Stimulated activated CD4-positive, alpha-beta T cell treated with anti-CD3 and anti-CD28 coated beads, TNF-alpha, amount 100 ng/mL, for 4 hours (primary cell): ENCODE results near the gene AIG1.
"Not testable (repeated sequence)": the region's sequence is repeated elsewhere in the genome, so short reads cannot be mapped to it uniquely, and the experiment has no call there.

Experiments
- DNase-seq, 3 experiments: peaks; one replicate each; pipeline ENCODE4 v3.0.0-alpha.2; 2020; ENCODE audit warnings: low read depth in 3 of 3

AIG1 gene

DNA sequence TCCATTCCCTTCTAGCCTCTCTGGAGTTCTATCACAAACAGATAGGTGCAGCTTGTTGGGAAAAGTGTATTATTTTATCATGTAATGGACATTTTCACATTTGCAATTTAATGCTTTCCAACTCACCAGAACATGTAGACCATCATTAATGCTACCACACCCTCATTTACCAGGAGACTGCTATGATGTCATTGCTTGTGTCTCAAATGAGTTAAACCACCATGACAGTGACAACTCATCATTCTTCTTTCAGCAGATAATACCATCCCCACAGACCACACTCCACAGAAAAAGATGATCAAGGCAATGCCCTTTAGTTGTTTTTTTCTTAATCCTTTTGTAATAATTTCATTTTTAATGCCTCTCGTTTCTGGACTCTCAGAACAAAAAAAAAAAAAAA, 168.7 kb downstream of the AIG1 start:
- DNase-seq = no peak

DNA sequence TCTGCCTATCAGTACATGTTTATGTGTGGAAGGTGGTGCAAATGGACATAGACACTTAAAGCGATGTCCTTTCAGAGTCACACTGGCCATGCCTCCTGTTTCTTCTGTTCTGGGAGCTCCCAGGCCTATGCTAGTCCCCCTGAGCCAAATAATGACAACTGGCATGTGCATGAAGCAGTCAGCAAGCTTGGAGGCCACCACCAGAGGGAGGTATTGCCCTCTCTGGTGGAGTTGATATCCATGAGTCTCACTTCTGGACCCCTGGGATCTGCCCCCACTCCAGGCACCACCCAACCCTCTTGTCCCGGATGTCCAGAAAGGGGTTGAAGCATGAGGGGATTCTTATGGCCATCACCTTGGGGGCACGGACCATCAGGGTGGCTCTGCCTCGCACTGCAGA, 172.2 kb downstream of the AIG1 start:
- DNase-seq = no peak

DNA sequence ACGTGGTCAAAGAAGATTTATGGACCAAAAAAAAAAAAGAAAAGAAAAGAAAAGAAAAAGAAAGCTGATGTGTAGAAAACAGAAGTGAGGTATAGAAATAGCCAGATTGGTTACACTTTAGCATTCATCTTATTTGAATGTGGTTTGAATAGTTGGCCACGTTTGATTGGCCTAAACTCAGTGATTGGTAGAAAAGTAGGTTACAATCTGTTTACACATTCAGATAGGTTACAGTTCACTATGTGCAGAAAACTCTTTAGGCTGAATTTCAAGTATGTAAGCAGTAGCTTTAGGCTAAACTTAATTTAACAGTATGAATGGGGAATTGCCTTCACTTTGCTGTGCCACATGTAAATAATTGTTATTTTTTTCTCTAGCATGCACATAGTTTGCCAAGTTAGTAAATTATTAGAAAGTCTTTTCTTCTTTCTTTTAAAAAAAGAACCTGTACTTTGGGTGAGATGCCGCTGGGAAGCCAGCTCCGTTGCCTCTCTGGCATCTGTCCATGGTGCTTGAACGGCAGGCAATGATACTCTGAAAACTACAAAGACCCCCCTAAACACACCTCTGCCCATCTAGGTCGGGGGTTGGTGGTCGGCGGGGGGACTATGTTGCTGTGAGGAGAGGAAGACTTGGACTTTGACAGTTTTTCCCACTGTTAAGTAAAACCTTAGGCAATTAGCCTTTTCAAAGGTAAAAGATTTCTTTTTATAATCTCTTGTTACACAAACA, 173.0 kb downstream of the AIG1 start:
- no peak for DNase-seq

DNA sequence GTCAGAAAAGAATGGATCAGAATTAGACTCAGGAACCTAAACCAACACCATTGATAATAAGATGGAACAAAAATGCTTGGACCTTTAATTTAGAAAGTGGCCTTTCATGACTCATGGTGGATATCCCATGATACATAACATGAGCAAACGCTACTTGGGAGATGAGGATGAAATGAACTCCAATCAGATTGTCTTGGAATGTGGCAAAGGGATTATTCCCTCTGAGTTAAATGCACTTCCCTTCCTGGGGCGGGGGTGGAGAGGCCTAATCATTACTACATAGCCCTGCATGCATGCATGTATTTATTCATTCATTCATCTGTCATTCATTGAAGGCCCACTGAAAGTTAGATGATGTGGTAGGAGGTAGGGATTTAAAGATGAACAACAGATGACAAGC, 174.0 kb downstream of the AIG1 start:
- DNase-seq = no peak

DNA sequence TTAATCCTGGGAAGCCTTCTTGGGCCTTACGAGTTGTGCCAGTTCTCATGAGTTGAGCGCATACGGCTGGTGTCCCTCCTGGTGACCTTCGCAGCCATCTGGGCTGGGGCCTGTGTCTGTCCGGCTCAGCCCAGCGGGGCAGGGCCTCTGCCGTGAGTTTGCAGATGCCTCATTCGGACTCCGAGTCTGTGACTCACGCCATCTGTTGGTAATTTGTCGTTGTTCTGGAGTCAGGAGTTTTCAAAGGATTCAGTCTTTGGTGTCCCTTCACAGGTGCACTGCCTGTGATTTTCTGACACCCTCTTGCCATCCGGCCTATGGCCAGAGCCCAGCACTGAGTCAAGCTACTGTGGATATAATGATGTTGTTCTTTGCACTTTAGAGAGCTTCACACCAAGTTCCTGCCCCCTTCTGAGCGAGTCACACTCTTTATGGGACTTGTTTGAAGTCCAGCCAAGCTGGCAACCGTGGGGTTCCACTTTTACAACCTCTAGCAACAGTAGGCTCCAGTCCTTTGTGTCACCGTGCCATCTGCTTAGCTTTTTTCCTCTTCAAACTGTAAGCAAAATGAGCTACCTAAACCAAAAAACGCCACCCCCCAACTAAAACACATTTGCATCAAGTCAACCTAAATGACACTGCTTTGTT, 175.6 kb downstream of the AIG1 start:
- DNase-seq = no peak

DNA sequence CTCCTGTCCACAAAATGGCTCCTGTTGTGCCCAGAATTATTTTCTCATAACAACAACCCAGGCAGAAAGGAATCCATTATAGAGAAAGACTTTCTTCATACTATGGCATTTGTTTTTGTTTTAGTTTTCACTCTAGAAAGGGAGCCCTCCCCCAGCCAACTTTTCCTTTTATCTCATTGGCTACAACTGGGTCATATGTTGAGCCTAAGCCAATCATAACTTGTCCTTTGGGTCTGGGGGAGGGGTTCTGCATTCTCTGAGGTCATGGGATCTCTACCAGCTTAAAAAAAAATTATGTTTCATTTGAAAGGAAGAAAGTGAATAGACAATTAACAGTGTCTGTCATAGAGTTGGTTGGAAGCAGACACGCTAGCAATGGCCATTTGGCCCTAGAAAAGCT, 177.6 kb downstream of the AIG1 start:
- DNase-seq = no peak

DNA sequence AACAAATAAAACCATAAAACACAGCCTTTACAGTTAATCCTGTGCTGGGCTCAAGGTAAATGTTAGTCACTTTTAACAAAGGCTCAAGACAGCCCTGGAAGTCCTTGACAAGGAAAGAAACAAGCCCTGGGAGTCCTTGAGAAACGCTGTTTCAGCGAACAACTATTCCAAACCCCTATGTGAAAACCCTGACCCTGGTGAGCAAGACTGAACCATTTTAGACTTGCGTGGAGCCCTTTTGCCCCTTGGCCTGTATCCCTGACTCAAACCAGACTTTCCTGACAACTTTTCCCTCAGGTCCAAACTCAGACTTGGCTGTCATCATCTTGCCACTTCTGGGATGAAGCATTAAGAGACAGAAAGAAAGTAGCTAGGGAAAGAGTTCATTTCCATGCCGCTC, 180.4 kb downstream of the AIG1 start:
- no peak for DNase-seq

DNA sequence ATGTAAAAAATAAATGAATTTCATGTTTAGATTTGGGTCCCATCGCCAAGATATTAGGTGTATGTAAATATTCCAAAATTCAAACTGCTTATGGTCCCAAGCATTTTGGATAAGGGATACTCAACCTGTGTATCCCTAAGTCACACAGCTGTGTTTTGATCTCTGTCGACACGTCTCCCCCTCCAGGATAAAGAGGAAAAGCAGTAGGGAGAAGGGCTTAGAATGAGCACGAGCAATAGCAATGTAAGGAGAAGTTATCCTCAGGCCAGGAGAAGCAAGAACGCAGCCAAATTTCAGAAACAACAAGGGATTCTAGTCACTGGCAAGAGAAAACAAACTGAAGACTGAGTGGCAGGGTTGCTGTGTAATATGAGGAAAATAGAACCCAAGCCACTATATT, 181.2 kb downstream of the AIG1 start:
- no peak for DNase-seq

DNA sequence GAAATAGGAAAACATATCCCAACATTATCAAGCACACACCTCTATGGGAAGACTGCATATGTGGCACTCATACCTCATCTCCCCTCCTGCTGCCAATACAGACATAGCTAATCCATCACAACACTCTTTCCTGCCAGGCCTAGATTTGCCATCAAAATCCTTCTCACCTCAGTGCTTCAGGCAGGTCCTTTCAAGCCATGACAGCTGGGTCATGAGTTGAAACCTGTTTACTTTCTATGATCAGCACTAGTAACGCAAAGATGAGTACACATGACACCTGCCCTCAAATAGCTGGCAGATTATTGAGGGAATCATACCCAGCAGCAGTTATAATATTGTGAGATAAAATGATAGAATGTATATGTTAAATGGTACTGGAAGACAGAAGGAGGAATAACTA, 183.1 kb downstream of the AIG1 start:
- no peak for DNase-seq

DNA sequence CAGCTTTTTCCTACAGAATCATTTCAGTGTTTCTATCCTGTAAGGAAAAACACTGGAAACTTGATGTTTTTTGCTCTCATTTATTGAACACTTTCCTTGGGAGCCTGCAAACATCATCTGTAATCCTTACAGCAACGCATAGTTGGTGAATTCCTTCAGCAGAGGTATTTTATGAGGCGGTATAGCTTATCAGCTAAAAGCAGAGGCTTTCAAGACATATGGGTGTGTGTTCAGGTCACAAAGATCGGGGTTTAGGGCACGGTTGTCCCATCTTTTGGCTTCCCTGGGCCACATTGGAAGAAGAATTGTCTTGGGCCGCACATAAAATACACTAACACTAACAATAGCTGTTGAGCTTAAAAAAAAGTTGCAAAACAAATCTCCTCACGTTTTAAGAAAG, 185.0 kb downstream of the AIG1 start:
- DNase-seq = no peak

DNA sequence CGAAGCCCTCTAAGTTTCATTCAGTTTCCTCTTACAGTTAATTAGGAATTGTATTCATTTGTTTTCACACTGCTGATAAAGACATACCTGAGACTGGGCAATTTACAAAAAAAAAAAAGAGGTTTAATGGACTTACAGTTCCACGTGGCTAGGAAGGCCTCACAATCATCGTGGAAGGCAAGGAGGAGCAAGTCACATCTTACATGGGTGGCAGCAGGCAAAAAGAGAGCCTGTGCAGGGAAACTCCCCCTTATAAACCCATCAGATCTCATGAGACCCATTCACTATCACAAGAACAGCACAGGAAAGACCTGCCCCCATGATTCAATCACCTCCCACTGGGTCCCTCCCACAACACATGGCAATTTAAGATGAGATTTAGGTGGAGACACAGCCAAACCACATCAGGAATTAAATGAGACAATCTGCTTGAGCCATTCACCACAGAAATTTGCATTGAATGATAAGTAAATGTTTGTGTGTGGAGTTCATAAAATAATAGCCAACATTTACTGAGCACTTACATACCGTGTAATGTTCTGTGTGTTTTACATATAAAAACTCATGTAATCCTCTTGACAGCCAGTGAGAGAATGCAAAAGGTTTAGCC, 185.6 kb downstream of the AIG1 start:
- DNase-seq = not testable (repeated sequence)

DNA sequence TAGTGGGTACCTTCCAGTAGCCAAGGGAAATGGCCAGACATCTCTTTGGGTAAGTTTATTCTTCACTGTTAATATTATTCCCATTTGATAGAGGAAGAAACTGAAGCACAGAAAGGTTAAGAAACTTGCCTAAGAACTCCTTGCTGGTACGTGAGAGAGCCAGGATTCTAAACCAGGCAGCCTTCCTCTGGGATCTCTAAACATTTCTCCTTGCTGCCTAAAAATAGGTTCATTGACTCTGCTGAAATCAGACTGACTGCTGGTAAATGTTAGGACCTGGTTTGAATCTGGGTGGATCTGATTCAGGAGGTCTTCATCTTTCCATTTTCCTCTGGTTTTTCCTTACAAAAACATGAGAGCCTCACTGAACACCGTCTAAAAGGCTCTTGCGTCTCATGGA, 186.9 kb downstream of the AIG1 start:
- no peak for DNase-seq

DNA sequence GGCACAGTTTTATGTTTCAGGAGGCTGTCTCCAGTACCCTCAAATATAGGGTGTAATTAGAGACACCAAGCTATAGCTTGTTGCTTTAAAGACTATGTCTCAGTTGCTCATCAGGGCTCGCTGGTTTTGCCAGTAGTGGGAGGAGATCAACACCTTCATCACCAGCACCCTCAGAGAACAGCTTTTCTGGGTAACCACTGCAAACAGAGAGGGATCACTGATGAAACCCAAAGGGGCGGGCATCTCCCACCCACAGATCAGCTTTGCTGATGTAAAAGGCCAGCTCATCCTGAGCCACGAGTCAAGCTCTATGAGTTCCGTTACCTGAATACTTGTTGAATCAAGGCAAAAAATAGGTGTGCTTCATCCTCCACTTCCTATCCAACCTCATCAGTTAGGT, 187.7 kb downstream of the AIG1 start:
- DNase-seq = no peak

DNA sequence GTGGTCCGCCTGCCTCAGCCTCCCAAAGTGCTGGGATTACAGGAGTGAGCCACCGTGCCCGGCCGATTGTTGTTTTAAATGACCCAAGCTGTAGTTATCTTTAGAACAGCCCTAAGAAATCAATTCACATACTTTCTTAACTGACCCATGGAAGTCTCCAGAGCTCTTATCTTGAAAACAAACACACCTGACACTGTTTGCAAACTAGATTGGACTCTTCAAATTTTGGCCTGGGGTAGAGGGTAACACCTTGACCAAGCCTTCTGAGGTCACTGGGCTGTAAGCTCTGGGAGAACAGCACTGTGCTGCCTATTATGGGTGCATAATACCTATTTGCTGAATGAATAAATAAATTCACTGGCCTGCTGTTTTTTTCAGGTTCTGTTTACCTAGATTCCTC, 190.6 kb downstream of the AIG1 start:
- DNase-seq = no peak

DNA sequence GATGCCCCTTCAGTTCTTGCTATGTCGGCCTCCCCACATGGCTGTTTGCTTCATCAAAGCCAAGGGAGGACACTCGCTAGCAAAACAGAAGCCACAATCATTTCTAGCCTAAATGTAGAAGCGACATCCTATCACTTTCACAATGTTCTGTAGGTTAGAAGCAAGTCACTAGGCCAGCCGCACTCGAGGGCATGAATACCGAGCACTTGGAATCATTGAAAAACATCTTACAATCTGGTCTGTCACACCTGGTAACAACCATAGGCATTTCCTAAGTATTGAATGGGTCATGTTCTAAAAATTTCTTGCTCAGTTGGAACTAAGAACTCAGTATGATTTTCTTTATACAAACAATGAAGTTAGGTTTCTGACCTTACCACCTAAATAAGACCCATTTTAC, 192.3 kb downstream of the AIG1 start:
- no peak for DNase-seq

DNA sequence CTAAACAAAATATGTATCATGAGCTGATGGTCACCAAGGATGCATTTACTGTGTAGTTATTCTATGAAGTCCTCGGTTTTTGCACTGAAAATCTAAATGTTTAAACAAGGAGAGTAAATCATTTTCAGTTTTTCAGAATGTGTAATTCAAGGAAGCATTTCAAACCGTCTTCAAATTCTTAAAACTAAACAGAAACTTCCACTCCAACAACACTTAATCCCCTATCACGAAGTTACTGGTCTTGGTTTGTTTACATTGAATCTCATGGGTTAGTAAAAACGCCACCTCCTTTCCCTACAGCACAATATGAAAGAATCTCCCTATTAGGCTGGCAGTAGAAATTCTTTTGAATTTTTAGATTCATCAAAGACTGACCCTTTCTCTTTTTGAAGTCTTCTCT, 192.9 kb downstream of the AIG1 start:
- DNase-seq = no peak

DNA sequence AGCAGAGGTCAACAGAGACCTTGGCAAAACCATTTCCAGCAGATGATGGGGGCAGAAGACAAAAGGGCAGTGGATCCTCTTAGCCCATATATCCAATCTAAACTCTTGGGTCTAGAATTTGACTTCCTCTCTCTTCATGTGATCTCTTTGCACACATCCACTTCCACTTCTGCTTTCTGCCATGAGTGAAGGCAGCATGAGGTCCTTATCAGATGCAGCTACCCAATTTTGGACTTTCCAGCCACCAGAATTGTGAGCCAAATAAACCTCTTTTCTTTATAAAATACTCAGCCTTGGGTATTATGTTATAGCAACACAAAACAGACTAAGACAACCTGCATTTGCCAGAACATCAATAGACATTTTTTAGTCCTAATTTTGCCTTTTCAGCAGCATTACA, 198.3 kb downstream of the AIG1 start:
- no peak for DNase-seq

DNA sequence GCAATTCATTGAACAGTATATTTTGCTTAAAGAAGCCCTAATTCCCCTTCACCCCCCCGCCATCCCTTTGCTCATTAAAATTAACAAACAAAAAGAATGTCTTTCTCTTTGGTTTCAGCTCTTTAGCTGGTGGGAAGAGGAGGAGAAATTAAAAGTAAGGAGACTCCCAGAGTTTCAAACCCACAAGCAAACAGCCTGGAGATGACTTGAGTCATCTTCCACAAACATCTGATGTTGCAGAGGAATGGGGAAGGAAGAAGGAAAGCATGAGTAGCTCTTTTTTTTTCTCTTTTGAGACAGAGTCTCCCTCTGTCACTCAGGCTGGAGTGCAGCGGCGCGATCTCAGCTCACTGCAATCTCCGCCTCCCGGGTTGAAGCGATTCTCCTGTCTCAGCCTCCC, 200.2 kb downstream of the AIG1 start:
- no peak for DNase-seq

DNA sequence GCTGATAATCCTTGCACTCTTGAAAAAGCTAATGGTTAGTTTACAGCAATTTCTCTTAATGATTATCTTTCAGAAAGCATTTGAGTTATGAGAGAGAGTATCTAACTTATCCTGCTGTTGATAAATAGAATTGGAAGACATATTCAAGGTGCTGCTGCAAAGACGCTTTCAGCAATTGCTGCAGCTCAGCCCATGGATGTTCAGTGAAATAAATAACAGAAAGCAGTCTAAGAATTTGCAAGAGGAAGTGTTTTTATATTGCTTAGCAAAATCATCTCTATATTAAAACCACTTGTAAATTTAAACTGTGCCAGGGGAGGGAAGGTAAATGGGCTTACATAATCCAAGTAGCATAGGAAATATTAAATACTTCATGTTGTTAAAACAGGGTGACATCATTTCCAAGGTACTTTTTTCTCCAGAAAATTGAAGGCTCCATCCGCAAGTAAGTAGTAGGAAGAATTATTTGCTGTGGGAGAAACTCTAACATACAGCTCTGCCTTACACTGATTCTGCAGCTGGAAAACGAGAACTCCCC, 201.3 kb downstream of the AIG1 start:
- no peak for DNase-seq

DNA sequence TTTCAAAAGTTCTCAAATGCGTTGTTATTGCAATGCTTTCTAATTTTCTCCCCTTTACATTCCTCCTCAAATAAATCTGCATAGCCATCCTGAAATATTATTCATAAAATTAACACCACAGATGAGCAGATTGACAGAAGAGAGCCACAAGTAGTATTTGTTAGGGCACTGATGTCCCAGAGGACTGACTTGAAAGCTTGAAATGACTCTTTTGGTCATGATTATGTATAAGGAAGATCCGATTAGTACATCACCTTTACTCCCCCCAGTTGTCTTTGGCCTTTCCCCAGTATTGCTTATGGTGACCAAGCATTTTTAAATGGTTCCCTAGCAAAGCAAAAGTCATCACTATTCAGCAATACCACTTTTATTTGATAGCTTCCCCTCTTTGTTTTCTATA, 202.2 kb downstream of the AIG1 start:
- no peak for DNase-seq

DNA sequence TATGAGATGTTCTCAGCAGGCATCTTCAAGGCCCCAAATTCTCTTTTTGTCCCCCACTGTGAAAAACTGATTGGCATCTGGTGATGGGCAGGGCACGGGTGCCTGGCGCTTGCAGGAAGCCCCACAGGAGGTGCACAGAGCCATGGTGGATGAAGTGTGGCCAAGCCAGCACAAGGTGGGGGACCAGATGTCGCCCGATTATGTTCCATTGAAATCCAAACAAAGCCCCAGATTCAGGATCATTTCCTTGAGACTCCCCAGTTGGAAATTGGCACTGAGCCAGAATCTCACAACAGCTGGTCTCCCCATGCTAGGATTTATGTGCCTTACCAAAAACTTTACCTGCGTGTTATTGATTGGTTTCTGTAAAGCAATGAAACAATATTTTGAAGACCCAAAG, 203.7 kb downstream of the AIG1 start:
- DNase-seq = no peak

DNA sequence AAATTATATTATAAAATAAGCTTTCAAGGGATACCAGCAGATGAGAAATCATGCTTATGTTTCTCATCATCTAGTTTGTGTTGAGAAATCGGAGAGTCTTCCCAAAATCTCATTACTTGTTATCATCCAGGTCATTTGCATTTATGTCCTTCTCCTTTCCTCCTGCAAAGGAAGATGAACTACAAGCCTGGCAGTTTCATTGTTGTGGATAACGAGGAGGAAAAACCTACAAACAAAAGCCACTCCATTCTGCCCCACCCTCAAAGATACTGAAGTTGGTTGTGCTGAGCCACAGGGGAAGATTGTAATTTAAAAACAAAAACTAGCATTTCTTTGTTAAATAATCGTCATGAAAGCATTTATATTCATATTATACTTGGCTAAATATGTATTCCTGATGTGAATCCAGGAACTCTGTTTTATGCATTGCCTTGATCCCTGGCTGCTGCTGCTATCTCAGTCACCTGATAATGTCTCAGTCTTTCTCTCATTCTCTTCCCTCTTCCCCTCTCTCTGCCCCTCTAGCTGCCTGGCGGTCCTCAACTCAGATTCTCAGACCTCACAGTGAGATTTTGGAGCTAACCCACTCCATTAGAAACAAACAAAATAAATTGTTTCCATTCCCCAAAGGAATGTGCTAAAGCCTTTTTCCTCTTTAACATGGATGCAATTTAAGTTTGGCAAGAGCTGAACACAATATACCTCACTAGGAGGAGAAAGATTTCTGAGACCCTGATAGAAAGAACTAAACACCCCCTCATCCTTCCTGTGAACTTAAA, 204.5 kb downstream of the AIG1 start:
- no peak for DNase-seq
